Astrocyte (in vitro differentiated cells and primary cell): ENCODE results near the gene THUMPD2. TPM values are rescaled to one million over a fixed set of nuclear protein-coding genes. Genes with fewer than 3 reads are reported as not detected.

Experiments used
- DNase-seq: peaks from one replicate; pipeline ENCODE4 v3.0.0-alpha.2; 2010; ENCODE audit warnings: low read depth
- FAIRE-seq: peaks from 2 replicates; lab custom pipeline; 2011; peaks lifted over from hg19 to GRCh38; lab: Jason Lieb, UNC
- H2AFZ ChIP-seq: 2 replicates; pipeline ENCODE4 v1.6.0; 2012; ENCODE audit warnings: low read depth, low read length, inconsistent platforms
- H3K27ac ChIP-seq: 2 replicates; pipeline ENCODE4 v1.5.1; 2011; ENCODE audit warnings: low read depth, low read length, inconsistent platforms
- H3K27me3 ChIP-seq: 2 replicates; pipeline ENCODE4 v1.6.0; 2011; ENCODE audit warnings: low read length, inconsistent platforms; ENCODE audit not compliant: insufficient read depth
- H3K36me3 ChIP-seq: 2 replicates; pipeline ENCODE4 v1.5.1; 2011; ENCODE audit warnings: low read length, inconsistent platforms; ENCODE audit not compliant: insufficient read depth
- H3K4me1 ChIP-seq: 2 replicates; pipeline ENCODE4 v1.5.1; 2011; ENCODE audit warnings: low read length, inconsistent platforms; ENCODE audit not compliant: insufficient read depth
- H3K4me2 ChIP-seq: 2 replicates; pipeline ENCODE4 v1.6.0; 2012; ENCODE audit warnings: low read length, inconsistent platforms
- H3K4me3 ChIP-seq: 2 replicates; pipeline ENCODE4 v1.5.1; 2011; ENCODE audit warnings: low read depth, mild to moderate bottlenecking, low read length, inconsistent platforms; ENCODE audit not compliant: insufficient read depth
- H3K79me2 ChIP-seq: 2 replicates; pipeline ENCODE4 v1.6.0; 2012; ENCODE audit warnings: mild to moderate bottlenecking, low read length, inconsistent platforms; ENCODE audit not compliant: insufficient read depth
- H3K9ac ChIP-seq: 2 replicates; pipeline ENCODE4 v1.6.0; 2012; ENCODE audit warnings: mild to moderate bottlenecking, low read length, inconsistent platforms
- H3K9me3 ChIP-seq: 2 replicates; pipeline ENCODE4 v1.5.1; 2012; ENCODE audit warnings: low read depth, mild to moderate bottlenecking, low read length, inconsistent platforms; ENCODE audit not compliant: insufficient read depth
- H4K20me1 ChIP-seq: 2 replicates; pipeline ENCODE4 v1.6.0; 2012; ENCODE audit warnings: low read length, inconsistent platforms; ENCODE audit not compliant: insufficient read depth
- H3K27ac Mint-ChIP-seq: one replicate; pipeline ENCODE4 v1.8.0; 2021; ENCODE audit warnings: mild to moderate bottlenecking, mixed read lengths; ENCODE audit not compliant: unreplicated experiment
- H3K27me3 Mint-ChIP-seq: one replicate; pipeline ENCODE4 v1.8.0; 2021; ENCODE audit warnings: low read depth, mixed read lengths; ENCODE audit not compliant: unreplicated experiment
- H3K36me3 Mint-ChIP-seq: one replicate; pipeline ENCODE4 v1.8.0; 2021; ENCODE audit warnings: low read depth, mixed read lengths; ENCODE audit not compliant: unreplicated experiment
- H3K4me1 Mint-ChIP-seq: one replicate; pipeline ENCODE4 v1.8.0; 2021; ENCODE audit warnings: low read depth, mixed read lengths; ENCODE audit not compliant: unreplicated experiment
- H3K4me3 Mint-ChIP-seq: one replicate; pipeline ENCODE4 v1.8.0; 2021; ENCODE audit warnings: mild to moderate bottlenecking, moderate library complexity, mixed read lengths; ENCODE audit not compliant: unreplicated experiment
- H3K9me3 Mint-ChIP-seq: one replicate; pipeline ENCODE4 v1.8.0; 2021; ENCODE audit warnings: mild to moderate bottlenecking, mixed read lengths; ENCODE audit not compliant: unreplicated experiment
- CTCF ChIP-seq: IDR thresholded peaks from 2 replicates; pipeline ENCODE4 v1.5.1; 2011; ENCODE audit warnings: low read depth, mild to moderate bottlenecking, inconsistent platforms, low read length, moderate library complexity; ENCODE audit not compliant: insufficient read depth
- EZH2 ChIP-seq: IDR thresholded peaks from 2 replicates; pipeline ENCODE4 v1.6.1; 2012; ENCODE audit warnings: mild to moderate bottlenecking, low read length, inconsistent platforms; ENCODE audit not compliant: insufficient read depth
- total RNA-seq: library from RNA; stranded (reverse); gene quantifications from 2 replicates; pipeline ENCODE4 v1.2.1, GENCODE V29; 2021

THUMPD2 gene
- total RNA-seq, 1 donor from 2014 or later = 11.5 TPM

GRCh38 chr2:39762448-39762847 lies 16.6 kb downstream of the THUMPD2 start:
- FAIRE-seq = no peak
- Histone ChIP-seq H3K36me3 (peaks cover 29% of the 10 kb centered on the region), H3K4me1 (no peaks in the 10 kb centered on the region), H3K27ac (no peak overlapping the region), H3K9me3 (no peaks in the 10 kb centered on the region), H3K4me2 (no peak overlapping the region), H3K79me2 (no peaks in the 10 kb centered on the region), H3K4me3 (no peak overlapping the region), H3K27me3 (no peaks in the 10 kb centered on the region), H3K9ac (no peak overlapping the region), H4K20me1 (no peaks in the 10 kb centered on the region), H2AFZ (no peak overlapping the region)
- H3K9me3 Mint-ChIP-seq = peaks cover 1% of the 10 kb centered on the region
- H3K27ac Mint-ChIP-seq = no peak overlapping the region
- H3K4me1 Mint-ChIP-seq = no peaks in the 10 kb centered on the region
- no peak for DNase-seq
- no peak overlapping the region for H3K4me3 Mint-ChIP-seq
- no peaks in the 10 kb centered on the region for H3K27me3 Mint-ChIP-seq
- H3K36me3 Mint-ChIP-seq = peaks cover 13% of the 10 kb centered on the region
- TF ChIP-seq EZH2 = no peak
- no peak for TF ChIP-seq CTCF

GRCh38 chr2:39757156-39757555 lies 21.9 kb downstream of the THUMPD2 start:
- peaks cover 17% of the 10 kb centered on the region for H3K36me3 Mint-ChIP-seq
- no peak for FAIRE-seq
- H3K36me3 ChIP-seq = peaks cover 25% of the 10 kb centered on the region

More at GRCh38 chr2:39757156-39757555, 21.9 kb downstream of the THUMPD2 start:
- Mint-ChIP-seq H3K4me1 (no peaks in the 10 kb centered on the region), H3K4me3 (no peak overlapping the region), H3K27me3 (no peaks in the 10 kb centered on the region), H3K27ac (no peak overlapping the region), H3K9me3 (peaks cover 1% of the 10 kb centered on the region)
- Histone ChIP-seq H3K4me3 (no peak overlapping the region), H3K79me2 (no peaks in the 10 kb centered on the region), H3K4me1 (no peaks in the 10 kb centered on the region), H3K27me3 (no peaks in the 10 kb centered on the region), H3K9me3 (no peaks in the 10 kb centered on the region), H3K4me2 (no peak overlapping the region), H4K20me1 (no peaks in the 10 kb centered on the region), H2AFZ (no peak overlapping the region), H3K9ac (no peak overlapping the region), H3K27ac (no peak overlapping the region)
- no peak for DNase-seq
- TF ChIP-seq EZH2 (no peak), CTCF (no peak)
